CD4-positive, alpha-beta T cell treated with Interleukin-15 for 1 hour (primary cell): ENCODE measurements around the gene CAMK1D.

Experiments used
- DNase-seq: peaks from one replicate; pipeline ENCODE4 v3.0.0-alpha.2; 2020

The CAMK1D gene

DNA sequence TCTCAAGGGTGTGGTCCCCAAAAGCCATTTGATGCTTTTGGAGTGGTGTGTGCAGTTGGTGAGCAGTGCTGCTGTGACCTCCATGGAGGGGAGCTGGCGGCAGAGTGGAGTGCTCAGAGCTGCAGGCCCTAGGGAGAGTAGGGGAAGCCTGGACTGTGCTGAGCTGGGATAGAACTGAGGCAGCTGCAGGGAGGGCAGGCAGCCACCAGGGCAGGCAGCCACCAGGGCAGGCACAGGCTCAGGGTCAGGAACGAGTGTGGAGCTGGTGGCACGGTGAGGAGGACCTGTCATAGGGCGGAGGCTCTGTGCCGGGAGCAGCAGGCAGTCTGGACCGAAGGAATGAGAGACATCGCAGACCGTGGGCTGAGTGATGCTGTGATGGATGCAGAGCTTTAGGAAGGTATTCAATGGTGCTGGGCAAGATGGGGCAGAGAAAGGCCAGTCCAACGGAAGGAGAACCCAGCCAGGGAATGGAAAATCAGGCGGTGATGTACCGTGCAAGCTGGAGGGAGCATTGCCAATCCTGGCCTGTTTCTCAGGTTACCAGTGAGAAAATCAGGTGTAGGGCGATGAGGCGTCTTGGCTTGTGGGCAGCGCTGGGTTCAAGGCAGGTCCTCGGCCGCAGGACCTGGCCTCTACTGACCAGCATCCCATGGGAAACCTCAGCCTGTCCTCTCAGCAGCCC is 152.6 kb downstream of the CAMK1D start:
- DNase-seq = no peak

DNA sequence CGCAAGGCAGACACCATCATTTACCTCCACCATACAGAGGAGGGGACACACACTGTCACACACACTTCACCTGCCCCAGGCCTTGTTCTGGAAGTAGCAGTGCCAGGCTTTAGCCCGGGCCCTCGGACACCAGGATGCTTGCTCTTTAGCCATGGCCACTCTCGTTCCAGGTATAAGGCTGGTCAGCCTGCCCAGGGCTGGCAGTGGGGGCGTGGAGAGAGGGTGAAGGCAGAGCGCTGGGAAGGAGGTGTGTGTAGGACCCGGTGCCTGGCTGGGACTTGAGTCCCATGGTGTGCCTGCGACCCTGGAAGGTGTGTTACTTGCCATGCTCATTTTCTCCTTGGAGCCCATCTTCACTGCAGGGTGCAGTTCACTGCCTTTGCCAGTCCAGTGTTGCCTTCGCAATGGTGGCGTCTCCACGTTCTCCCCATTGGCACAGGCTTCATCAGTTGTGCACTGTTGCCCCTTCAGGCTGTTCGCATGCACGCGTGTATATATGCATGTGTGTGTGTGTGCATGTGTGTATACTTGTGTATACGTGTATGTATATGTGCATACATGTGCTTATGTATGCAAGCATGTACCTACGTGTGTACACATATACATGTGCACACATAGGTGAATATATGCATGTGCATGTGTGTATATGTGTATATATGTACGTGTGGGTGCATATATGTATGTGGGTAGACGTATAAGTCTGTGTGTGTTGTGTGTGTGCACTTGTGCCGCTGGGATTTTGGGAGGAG is 153.4 kb downstream of the CAMK1D start:
- no peak for DNase-seq

DNA sequence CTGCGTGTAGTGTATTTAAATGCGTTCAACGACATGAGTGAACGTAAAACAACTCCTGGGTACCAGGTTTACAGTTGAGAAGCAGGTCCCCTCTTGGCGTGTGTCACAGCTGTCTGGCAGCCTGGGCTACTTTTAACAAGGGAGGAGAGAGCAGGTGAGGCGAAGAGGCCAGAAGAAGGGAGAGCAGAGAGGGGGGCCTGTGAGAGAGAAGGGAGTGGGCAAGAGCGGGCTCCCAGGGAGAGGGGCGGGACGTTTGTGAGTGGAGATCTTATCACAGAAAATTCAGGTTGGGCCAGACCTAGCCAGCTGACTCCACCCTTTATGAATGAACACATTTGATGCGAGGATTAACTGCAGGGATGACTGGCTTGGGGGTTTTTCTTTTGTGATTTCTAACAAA is 154.0 kb downstream of the CAMK1D start:
- DNase-seq = no peak

DNA sequence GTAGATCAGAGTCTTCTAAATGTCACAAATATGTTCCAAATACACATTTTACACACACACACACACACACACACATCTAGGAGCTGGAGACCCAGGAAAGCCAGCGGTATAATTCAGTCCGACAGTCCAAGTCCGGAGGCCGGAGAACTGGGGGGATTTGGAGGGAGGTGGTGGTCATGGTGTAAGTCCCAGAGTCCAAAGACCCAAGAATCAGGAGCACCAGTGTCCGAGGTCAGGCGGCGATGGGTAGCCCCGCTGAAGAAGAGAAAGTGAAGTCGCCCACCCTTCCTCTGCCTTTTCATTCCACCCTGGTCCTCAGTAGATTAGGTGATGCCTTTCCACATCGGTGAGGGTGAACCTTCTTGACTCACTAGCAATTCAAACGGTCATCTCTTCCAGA is 154.8 kb downstream of the CAMK1D start:
- DNase-seq = no peak

DNA sequence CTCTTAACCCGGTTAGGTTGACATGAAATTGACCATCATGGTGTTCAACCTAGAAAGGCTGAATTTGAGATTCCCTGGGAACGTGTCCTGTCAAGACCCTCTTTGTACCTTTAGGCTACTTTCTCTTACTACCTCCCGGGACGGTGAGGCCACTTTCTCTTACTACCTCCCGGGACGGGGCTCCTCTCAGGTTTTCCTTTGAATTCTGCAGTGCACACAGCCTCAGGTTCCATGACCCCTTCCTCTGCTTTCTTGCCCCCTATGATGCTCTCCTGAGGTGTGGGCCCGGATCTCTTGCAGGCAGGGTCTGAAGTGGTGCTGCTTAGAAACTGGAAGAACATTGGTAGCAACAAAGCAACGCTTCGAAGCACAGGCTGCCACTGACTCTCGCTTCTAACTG is 155.3 kb downstream of the CAMK1D start:
- no peak for DNase-seq

DNA sequence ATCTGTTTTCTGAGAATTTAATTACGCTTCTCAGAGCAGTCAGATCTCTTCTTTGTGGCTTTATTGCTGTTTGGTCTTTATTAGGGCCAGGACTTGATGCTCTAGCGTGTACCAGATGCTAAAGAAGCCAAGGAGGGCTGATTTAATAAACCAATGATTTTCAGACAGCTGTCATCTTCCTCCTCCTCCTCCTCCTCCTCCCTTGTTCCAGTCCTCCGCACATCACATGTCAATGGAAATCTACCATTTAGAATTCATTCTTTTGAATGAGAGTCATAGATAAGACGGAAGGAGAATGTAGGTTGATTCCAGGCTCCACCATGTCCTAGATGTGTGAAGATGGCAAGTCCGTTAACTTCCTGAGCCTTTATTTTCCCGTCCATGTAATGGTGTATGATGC is 156.3 kb downstream of the CAMK1D start:
- DNase-seq = no peak

DNA sequence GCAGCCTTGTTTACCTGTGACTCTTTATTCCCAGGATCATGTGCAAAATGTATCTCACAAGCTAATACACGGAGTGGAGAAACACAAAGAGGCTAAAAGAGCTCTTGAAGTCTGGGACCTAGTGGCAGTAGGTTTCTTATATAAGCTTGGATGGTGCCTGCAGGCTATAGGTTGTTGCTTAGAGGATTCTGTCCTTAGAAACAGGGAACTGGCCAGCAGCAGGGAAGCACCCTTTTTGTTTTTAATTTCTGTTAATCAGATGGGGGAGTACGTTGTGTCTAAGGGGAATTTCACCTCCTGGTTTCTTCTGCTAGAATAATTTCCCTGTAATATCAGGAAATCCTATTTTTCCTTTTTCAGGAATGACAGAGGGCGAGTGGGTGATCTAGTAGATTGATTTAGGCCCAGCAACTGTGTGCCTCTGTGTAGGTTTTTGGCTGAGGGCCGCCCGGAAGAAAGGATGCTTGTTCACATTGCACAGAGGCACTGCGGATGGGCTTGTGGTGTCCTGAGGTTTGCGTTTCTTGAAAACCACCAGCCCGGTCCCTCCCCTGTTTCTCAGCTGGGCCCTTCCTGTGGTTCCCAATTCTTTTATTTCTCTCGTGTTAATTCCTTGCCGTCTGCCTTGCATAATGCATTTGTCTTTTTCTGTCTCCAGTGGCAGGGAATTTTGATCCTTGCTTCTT is 158.0 kb downstream of the CAMK1D start:
- DNase-seq = no peak

DNA sequence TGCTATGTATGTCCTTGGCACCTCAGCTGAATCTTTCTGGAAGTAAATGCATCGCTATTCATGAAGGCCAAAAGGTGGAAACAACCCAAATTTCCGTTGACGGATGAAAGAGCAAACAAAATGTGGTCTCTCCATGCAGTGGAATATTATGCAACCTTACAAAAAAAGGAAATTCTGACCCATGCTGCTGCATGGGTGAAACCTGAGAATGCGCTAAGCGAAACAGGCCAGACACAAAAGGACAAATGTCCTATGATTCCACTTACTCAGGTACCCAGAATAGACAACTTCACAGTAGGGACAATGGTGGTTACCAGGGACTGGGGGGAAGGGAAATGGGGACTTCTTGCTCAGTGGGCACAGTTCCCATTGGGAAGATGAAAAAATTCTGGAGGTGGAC is 158.8 kb downstream of the CAMK1D start:
- DNase-seq = no peak

DNA sequence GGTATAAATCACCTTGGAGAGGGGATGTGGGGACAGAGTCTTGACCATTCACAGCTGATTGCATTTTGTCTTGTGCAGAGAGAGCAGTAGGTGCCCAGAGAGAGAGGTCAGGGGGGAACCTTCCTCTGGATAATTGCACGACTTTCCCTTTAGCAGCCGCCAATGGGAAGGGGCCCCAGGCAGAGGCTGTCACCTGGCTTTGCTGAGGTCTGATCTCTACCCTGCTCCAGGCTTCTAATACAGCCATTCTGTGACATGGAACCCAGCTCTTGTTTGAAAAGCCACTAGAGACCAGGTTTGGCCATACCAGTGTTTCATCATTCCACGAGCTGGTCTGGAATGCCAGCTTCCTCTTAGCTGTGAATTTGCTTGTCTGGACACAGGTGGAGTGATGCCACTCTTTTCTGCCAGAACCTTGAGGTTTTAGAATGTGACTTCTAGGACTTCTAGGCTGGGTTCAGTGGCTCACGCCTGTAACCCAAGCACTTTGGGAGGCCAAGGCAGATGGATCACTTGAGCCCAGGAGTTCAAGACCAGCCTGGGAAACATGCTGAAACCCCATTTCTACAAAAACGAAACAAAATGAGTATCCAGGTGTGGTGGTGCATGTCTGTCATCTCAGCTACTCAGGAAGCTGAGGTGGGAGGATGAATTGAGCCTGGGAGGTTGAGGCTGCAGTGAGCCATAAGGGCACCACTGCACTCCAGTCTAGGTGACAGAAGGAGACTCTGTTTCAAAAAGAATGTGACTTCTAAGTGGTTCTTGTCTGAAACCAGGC is 159.9 kb downstream of the CAMK1D start:
- DNase-seq = no peak

DNA sequence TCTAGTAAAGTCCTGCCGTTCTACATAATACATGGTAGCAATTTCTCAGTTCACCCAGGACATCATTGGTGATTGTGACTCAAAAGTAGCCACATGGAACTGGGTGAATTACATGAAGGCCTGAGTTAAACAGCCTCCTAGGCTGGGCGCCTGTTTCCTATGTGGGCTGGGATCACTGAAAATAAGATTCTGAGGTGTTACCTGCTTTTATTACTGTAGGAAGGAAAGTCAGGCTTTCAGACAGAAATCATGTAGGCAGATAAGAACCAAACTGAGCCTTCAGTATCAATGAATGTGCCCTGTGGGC is 160.4 kb downstream of the CAMK1D start:
- no peak for DNase-seq

DNA sequence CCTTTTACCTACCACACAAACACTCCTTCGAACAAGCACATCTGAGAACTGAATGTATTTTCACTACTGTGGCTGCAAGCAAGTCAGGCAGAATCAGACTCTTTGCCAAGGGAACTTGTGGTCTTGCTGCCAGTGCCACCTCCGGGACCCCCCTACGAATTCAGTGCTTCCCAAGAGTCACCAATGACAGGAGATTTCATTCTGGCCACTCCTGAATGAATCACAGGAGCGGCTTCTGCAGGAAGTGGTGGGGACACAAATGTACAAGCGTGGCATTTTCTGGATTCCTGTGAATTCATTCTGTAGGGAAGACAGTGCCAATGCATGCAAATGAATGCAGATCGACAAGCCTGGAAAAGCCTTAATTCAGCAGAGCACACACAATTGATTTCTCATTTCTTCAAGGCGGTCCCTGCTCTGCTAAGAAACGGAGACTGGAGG is 161.2 kb downstream of the CAMK1D start:
- no peak for DNase-seq

DNA sequence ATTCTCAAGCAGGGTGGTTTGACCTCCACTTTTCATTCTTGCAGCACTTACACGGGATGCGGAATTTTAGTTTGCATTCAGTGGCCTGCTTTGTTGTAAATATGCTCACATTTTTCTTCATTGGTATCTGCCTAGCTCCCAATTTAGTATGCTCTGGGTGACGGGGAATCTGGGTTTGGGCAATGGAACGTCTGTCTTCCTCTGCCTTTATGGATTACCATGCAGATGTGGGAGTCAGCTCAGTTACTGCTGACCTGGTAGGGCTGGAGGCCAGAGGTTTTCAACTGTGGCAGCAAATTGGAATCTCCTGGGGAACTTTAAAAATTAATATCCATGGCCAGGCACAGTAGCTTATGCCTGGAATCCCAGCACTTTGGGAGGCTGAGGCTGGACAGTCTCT is 161.6 kb downstream of the CAMK1D start:
- no peak for DNase-seq

DNA sequence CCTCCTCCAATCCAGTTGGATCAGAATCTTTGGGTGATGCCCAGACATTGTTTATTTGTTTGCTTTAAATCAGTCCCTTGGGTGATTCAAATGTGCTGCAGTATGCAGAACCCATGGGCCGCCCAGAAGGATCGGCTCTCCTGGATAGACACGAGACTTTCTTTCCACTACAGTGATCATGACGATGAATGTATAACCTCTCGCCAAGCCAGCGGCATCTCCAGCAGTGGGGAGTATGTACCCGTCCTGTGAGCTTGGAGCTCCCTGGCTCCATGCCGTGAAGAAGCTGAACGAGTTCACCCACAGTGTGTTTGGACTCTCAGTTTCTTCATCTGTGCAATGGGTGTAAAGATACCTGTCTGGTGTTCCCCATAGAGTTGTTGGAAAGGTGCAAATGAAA is 162.3 kb downstream of the CAMK1D start:
- DNase-seq = no peak

DNA sequence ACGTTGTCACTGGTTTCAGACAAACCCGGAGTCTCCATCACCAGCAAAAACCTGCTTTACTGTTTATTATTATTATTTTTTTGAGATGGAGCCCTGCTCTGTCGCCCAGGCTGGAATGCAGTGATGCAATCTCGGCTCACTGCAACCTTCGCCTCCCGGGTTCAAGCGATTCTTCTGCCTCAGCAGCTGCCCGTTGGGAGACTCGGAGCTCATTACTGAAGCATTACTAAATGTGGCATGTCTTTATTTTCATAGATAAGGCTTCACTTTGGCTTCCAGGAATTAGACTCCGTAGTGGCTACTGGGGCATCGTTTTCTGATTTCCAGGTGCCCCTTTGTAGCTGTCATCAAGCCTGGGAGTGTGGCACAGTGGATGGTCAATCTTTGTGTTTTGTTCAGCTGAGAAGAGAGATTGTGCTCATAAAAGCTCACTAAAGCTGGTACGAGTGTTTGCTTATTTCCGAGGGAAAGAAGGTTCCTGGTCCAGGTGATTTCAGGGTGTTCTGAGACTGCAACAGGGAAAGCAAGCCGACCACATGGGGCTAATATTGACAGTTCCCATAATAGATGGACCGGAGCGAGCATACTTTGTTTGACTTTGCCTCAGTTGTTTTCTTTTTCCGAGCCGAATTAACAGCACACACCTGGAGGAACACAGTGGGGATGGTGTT is 163.1 kb downstream of the CAMK1D start:
- no peak for DNase-seq

DNA sequence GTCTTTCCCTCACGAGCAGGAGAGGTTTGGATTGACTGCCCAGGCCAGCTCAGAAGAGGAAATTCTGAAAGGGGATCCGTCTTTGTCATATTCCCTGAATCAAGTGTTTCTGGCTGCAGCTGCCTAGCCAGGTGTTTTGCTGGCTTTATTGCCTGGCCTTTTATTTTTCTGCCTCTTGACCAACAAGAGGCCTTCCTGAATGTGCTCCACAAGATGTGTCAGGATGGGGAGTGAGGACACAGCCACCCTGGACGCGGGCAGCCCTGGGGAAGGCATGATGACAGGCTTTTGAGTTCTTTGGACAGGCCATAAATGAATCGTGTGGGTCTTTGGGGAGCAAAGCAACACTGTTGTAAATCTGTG is 163.6 kb downstream of the CAMK1D start:
- no peak for DNase-seq

DNA sequence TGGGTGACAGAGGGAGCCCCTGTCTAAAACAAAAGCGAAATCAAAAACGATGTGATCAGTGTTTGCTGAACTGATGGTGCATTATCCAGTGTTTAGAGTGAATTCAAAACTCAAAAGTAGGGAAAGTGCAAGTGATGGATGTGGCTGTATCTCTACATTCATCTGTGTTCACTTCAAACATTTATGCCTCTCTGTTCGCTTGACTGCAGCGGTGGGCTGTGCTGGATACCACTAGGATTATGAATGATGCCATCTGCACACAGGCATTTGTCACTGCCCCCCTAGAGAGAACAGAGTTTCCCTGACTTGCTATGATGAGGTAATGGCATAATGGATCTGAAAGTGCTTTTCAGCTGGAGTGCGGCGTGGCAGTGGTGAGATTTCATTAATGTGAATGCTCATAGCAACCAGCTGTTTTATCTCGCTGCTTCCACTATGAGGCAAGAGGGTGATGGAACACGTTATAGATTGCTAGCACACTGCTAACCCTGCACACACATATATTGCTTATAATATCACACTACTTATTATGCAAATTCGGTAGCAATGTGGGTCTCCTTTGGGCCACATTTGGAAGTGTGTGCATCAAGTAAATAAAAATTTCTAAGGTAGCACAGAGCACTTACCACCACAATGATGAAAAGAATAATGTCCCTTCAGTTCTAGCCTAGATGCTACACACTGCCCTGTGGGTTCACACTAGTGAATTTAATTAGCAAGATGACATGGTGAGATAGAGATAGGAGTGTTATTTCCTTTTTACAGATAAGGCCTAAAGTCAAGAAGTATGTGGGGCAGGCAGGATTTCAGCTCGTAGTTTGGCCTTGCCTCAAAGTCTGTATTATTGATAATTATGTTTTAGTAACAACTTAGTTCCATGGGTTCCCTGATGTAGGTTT is 164.7 kb downstream of the CAMK1D start:
- DNase-seq = no peak

DNA sequence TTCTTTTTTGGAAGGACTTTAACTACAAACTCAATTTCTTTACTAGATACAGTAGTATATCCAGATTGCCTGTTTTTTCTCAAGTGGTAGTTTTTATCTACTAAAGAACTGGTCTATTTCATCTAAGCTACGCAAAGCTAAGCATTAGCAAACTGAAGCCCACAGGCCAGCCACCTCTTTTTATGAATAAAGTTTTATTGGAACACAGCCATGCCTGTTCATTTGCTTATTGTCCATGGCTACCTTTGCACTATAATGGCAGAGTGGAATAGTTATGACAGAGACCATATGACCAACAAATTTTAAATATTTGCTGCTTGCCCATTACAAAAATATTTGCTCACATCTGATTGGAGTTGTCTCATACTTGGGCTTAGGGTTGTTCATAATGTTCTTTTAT is 168.7 kb downstream of the CAMK1D start:
- no peak for DNase-seq

DNA sequence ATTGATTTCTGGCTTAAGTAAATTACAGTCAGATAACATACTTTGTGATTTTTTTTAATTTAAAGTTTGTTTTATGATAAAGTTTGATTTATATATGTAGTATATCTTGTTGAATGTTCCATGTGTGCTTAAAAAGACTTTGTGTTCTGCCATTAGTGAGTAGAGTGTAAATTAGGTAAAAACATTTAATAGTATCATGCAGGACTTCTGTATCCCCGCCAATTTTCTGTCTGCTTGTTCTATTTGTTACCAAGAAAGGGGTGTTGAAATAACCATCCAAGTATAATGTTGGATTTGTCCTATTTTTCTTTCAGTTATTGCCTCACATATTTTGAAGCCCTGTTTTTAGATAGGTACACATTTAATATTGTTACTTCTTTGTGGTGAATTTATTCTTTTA is 172.1 kb downstream of the CAMK1D start:
- DNase-seq = no peak

DNA sequence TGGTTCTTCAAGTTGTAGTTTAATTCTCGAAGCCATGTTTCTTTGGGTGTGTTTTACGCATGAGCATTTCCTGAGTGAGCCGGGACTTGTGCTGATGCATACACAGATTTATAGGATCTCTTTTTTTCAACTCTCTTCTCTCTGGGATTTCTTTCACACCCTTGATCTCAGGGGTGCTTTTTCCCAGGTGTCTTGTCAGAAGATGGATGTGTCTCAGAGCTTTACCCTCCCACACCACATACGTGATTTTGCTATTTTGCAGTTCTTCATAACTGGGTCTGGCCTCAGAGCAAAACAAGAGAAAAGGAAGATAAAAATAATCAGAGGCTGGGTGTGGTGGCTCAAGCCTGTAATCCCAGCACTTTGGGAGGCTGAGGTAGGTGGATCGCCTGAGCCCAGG is 177.0 kb downstream of the CAMK1D start:
- DNase-seq = no peak

DNA sequence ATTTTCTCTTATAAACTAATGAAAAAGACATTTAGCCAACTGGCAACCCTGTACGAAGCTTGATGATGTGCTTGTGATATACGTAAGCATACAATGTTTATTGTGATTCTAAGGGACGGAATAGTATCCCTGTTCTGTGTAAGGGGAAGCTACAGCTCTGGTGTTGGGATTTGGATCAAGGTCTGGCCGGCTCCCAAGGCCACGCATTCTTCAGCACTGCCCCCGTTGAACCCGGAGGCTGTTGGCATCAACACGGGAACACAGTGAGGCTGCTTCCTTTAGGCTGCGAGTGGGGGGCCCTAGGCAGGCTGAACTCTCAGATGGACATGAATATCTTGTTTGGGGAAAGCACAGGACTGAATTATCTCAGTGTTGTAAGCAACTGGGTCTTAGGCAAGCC is 180.6 kb downstream of the CAMK1D start:
- DNase-seq = no peak

DNA sequence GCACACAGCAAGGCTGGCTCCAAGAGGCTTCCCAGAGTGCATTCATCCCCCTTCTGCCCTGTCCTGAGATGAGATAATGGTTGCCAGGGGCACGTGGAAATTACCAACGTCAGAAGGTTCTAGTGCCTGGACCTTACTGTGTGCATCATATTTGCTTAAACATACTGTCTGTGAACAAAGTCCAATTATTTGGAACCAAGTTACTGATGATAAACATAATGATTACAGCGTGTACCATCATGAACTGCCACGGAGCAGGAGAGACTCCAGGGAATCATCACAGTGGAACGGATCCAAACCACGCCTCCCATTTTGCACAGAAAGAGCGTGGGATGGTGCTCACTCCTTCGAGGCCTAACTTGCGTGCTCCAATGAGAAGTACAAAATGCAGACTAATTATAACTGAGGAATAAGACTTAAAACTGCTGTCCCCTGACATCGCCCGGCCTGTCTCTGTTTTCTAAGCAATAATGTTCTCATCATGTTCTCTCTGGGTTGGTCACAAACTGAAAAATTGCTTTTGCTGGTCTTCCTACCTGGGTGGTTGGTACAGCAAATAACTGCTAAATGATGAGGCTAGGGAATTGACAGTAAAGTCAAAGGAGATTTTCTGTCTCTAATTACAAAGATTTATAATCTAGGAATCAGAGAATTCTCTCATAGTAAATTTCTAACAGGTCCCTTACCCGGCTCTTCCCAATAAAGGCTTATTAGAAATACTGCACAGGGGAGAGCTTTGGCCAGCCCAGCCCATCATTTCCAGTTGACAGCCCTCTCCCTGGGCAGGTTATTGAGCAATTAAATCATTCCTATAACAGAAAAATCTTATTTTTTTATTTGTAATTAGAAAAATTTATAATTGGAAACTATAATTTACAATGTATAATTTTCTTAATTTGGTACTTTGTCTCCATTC is 182.2 kb downstream of the CAMK1D start:
- DNase-seq = no peak
